UCSD-AML1 (cell line): ENCODE data around the gene UBE2V1.
A peak's percentile ranks its signal among the peaks of the same experiment; 100 is the strongest.
"Not testable (repeated sequence)": the region's sequence is repeated elsewhere in the genome, so short reads cannot be mapped to it uniquely, and the experiment has no call there.

ENCODE experiments used
- DNase-seq: peaks from one replicate; lab custom pipeline; 2025; ENCODE audit not compliant: unreplicated experiment; lab: John Stamatoyannopoulos, UW

UBE2V1 gene

DNA sequence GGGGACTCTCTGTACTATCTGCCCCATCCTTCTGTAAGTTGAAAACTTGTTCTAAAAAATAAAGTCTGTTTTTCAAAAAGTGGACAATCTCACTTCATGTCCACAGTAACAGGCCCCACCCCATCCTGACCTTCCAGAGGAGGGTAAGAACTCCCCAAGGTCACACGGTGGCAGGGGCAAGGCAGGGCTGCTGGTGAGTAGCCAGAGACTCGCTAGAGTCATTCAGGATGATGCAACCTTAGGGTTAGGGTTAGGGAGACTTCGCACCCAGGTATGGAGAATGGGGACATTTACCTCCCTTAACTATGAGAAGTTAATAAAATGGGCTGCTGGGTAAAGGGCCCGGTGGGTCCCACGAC is 25.1 kb upstream of the UBE2V1 start:
- no peak for DNase-seq

- not testable (repeated sequence) for DNase-seq
Measured at GRCh38 chr20:50137702-50138101, 24.8 kb upstream of the UBE2V1 start.

DNA sequence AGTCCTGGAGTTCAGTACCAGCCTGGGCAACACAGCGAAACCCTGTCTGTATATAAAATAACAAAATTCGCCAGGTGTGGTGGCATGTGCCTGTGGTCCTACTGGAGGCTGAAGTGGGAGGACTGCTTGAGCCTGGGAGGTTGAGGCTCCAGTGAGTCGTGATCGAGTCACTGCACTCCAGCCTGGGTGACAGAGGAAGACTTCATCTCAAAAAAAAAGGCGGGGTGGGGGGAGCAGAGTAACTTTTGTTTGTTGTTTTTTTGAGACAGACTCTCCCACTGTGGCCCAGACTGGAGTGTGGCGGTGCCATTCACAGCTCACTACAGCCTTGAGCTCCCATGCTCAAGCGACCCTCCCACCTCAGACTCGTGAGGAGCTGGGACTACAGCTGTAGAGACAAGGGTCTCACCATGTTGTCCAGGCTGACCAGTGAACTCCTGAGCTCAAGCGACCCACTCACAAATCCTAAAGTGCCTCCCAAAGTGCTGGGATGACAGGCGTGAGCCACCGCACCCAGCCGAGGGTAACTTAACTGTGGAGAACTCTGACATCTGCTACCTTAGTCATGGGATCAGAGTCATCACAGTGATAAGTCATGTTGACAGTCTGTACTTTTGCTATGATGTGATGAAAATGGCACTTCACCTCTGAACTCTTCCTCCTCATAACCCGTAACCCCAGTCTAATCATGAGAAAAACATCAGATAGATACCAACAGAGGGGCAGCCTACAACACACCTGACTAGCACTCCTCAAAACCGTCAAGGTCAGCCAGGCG is 24.1 kb upstream of the UBE2V1 start:
- no peak for DNase-seq

DNA sequence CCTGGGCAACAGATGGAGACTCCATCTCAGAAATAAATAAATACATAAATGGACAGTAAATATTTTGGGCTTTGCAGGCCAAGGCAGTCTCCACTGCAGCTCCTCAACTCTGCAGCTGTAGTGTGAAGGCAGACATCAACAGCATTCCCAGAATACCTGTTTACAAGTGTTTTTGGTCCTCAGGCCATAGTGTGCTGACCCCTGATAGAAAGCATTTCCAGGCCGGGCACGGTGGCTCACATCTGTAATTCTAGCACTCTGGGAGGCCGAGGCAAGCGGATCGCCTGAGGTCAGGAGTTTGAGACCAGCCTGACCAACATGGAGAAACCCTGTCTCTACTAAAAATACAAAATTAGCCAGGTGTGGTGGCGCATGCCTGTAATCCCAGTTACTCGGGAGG is 22.2 kb upstream of the UBE2V1 start:
- not testable (repeated sequence) for DNase-seq

GRCh38 chr20:50133474-50134217 is 20.7 kb upstream of the UBE2V1 start:
- no peak for DNase-seq

GRCh38 chr20:50133041-50133440 is 20.1 kb upstream of the UBE2V1 start:
- no peak for DNase-seq

DNA sequence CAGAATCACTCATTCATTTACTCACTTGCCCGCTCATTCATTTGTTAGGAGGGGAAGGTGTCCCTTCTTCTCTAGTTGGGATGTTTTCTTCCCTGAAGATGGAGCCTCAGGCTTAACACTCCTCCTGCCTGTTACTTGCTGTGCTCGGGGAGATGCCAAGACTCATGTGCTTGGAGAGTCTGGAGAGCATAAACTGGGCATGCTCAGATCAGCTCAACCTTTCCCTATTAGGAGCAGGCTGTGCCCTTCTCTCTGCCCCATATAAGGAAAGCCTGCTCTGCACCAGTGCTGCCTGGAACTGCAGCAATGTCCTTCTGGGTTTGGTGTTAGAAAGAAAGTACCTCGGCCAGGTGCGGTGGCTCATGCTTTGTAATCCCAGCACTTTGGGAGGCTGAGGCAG is 18.0 kb upstream of the UBE2V1 start:
- no peak for DNase-seq

- DNase-seq: no peak
Measured at GRCh38 chr20:50130356-50130723, 17.4 kb upstream of the UBE2V1 start.

GRCh38 chr20:50129662-50130355 is 16.9 kb upstream of the UBE2V1 start:
- no peak for DNase-seq

DNA sequence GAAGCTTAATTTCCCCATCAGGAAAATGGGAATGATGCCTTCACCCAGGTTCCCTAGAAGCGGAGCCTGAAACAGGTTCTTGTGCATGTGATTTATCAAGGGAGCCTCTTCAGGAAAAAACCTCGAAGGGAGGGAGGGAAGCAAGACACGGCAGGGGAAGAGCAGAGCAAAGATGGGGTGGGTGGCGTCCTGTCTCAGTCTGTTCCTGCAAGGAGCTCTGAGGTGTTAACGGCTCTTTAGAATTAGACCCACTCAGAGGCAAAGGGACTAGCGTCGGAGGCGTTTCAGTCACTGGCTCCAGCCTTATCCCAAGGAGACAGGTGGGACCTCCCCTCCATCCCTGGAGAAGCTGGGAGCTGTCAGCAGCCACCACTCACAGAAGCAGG is 15.6 kb upstream of the UBE2V1 start:
- DNase-seq: no peak

DNA sequence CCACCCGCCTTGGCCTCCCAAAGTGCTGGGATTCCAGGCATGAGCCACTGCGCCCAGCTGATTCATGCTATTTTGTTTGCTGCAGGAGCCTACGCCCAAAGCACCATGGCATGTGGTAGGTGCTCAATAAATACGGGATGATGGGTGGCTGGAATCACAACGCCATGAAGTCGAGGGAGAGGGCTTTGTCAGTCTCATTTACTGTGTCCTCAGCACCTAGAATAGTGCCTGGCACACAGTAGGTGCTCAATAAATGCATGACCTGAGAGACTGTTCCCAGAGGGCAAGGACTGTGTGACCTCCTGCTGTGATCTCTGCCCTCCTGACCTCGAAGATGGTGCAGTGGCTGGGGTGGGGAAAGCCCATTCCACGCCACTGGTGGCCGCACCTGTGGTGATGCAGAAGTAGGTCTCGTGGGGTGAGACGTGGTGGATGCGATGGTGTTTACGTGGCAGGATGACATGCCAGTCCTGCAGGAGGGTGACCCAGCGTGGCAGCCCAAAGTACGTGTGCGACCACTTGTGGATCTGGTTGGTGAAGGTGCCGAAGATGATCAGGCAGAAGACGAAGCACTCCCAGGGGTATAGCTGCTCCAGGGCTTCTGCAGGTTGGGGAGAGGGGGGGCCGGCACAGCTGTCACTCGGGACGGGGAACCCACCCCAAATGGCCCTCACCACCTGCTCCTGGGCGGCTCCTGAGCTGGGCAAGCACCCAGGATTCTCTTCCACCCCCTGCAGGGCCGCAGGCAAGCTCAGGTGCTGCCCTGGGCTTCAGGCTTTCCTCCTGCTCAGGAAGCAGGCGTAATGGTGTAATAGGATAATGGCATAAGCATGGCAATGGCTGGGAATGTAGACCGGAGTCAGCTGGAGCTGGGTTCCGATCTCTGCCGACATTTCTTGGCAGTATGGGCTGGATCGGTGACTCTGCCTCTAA is 14.9 kb upstream of the UBE2V1 start:
- DNase-seq: no peak

GRCh38 chr20:50126662-50127061 is 13.7 kb upstream of the UBE2V1 start:
- no peak for DNase-seq

DNA sequence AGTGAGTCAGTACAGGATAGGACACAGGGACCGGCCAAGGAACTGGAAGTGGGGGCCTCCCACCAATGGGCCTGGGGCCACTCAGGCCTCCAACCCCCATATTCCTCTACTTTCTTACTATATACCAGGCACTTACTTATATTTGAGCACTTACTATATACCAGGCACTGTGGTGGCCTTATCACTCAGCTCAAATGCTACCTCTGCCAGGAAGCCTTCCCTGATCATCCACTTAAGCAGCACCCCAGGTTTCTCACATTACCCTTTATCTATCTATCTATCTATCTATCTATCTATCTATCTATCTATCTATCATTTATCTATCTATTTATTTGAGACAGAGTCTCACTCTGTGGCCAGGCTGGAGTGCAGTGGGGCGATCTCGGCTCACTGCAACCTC is 12.3 kb upstream of the UBE2V1 start:
- no peak for DNase-seq

GRCh38 chr20:50124496-50124895 is 11.5 kb upstream of the UBE2V1 start:
- DNase-seq: no peak

GRCh38 chr20:50123418-50123817 is 10.5 kb upstream of the UBE2V1 start:
- no peak for DNase-seq

- no peak for DNase-seq
Measured at GRCh38 chr20:50122763-50123162, 9.8 kb upstream of the UBE2V1 start.

DNA sequence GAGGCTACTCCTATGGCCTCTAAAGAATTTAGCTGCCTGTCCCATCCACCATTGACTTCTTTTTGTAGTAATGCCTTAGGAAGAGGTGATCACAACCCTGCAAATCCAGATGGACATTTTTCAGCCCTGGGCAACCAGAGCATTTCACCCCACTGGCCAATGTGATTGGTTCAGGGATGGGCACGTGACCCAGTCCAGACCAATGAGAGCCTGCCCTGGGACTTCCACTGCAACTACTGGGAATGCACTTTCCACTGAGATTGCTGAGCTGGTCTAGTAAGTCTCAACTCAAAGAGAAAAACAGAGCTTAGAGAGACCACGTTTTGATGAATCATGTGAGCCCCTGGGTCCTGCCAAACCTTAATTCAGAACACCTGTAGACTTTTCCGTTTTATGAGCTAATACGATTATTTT is 8.9 kb upstream of the UBE2V1 start:
- DNase-seq: no peak

DNA sequence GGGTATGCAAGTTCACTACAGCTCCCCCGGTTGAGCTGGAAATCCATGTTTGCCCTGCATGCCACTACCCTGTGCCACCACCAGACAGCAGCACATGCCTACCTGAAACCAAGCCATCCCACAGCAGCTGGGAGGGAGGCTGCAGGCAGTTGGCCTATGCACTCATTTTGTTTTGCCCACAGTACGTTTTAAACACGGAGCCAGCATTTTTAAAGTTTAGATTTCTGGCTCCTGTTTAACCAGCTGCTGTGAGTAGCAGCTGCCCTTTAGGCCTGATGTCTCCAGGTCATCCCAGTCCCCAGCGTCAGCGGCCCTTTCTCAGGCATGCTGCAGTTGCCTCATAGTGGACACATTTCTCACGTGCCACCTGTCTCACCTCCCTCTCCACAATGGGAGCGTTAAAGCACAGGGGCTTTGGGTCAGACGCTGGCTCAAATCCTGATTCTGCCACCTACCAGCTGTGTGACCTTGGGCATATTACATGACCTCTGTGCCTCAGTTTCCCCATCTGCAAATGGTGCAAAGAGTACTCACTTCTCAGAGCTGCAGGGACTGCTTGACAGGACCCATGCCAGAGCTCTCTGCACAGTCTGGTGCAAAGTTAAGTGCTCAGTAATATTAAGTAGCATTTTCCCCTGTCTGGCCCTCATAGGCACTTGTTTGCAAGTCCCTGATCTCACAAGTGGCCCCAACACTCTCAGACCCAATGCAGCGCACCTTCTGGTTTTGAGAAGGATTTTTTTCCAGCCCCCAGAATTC is 8.2 kb upstream of the UBE2V1 start:
- DNase-seq: peak; percentile 60

DNA sequence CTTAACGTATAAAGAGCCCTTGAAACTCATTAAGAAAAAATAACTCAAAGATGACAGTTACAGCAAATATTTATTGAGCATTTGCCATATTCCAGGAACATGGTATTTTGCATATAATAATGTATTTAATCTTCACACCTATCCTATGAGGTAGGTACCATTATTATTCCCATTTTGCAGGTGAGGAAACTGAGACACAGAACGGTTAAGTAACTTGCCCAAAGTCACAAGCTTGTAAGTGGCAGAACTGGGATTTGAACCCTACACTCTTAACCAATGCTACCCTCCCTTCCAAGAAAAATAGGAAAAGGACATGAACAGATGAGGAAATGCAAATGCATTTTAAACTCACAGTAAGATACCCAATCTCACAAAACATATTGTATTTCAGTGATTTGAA is 5.3 kb upstream of the UBE2V1 start:
- DNase-seq: no peak

- DNase-seq: no peak
Measured at GRCh38 chr20:50116368-50116999, 3.5 kb upstream of the UBE2V1 start.
